Activated CD8-positive, alpha-beta T cell treated with anti-CD3 and anti-CD28 coated beads, Interleukin-2, amount 10 ng/mL, durations not matched to agents 7 days and 5 days (primary cell): ENCODE measurements around the gene RHOG. TPM values are rescaled to one million over a fixed set of nuclear protein-coding genes. Genes with fewer than 3 reads are reported as not detected.
"Not testable (repeated sequence)": the region's sequence is repeated elsewhere in the genome, so short reads cannot be mapped to it uniquely, and the experiment has no call there.

Experiments used
- ATAC-seq: fragments of 150-1000 bp; cut with Tn5 transposase; one replicate; pipeline ENCODE4 v1.10.0; 2021; ENCODE audit warnings: moderate library complexity
- CTCF ChIA-PET: fragments of 350-600 bp; sonication (Branson Sonifier 250); formaldehyde crosslinking; loops from one replicate; lab custom pipeline; 2021; ENCODE audit warnings: antibody characterized with exemption; lab: Charles Lee
- POLR2A ChIA-PET: fragments of 350-600 bp; sonication (Branson Sonifier 250); formaldehyde crosslinking; loops from one replicate; lab custom pipeline; 2021; ENCODE audit warnings: antibody characterized with exemption; lab: Charles Lee
- DNase-seq: peaks from one replicate; pipeline ENCODE4 v3.0.0-alpha.2; 2020
- H3K27ac Mint-ChIP-seq: one replicate; pipeline ENCODE4 v1.8.0; 2021; ENCODE audit warnings: mild to moderate bottlenecking, mixed read lengths
- H3K27me3 Mint-ChIP-seq: one replicate; pipeline ENCODE4 v1.8.0; 2021; ENCODE audit warnings: low read depth, mixed read lengths
- H3K36me3 Mint-ChIP-seq: one replicate; pipeline ENCODE4 v1.8.0; 2021; ENCODE audit warnings: low read depth, mixed read lengths
- H3K4me1 Mint-ChIP-seq: one replicate; pipeline ENCODE4 v1.8.0; 2021; ENCODE audit warnings: low read depth, mixed read lengths
- H3K4me3 Mint-ChIP-seq: one replicate; pipeline ENCODE4 v1.8.0; 2021; ENCODE audit warnings: mild to moderate bottlenecking, mixed read lengths
- H3K9me3 Mint-ChIP-seq: one replicate; pipeline ENCODE4 v1.8.0; 2022; ENCODE audit warnings: mixed read lengths; ENCODE audit not compliant: insufficient read depth
- total RNA-seq, 2 experiments: library from RNA; stranded (reverse); gene quantifications; one replicate each; pipeline ENCODE4 v1.2.3, GENCODE V29; 2021

The RHOG gene
- total RNA-seq, 2 experiments from 2014 or later: 173 to 191 TPM

DNA sequence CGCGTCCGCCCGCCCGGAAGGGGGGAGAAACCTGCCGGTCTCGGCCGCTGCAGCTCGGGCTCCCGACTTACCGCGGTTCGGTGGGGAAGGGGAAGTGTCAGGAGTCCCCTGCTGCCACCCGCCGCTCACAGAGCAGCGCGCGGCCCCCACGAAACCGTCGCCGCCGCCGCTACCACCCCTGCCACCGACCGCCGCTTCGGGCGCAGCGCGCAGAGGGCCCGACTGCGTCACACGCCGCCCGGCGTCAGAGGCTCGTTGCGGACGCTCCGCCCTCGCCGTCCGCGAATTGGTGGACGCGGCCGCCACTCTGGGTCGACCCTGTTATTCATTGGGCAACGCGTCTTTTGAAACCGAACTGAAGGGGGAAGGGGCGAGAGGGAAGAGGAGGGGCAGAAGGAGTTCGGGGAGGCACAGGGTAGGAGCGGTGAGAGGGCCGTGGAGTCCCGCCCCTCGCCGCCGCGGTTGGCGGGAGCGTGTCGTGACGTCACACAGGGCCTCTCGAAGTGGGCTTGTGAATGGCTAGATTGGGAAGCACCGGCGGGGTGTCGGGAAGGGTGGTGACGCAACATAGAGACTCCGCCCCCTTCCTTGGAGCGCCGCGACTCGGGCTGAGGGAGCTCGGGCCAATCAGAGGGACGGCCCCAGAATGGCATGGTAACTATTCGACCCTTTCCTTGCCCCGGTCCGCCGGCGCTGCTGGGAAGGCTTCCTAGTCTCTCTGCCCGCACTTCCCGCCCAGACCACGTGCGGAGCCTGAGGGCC lies 43.2 kb downstream of the RHOG start, which contains the start of gene NUP98:
TSS of gene NUP98 (minus strand) at position 226 of the 762 bp plus-strand sequence. CDS start 15,437 bp downstream, outside the sequence.
- Mint-ChIP-seq H3K36me3 (peaks cover 31% of the 10 kb centered on the region), H3K27ac (peak within 1 kb of the TSS; percentile 97), H3K9me3 (no peaks in the 10 kb centered on the region), H3K27me3 (no peaks in the 10 kb centered on the region), H3K4me1 (peaks cover 48% of the 10 kb centered on the region), H3K4me3 (peak within 1 kb of the TSS; percentile 91)
- DNase-seq (peak; percentile 100), ATAC-seq (peak; percentile 98)
- ChIA-PET CTCF (interaction anchor here (1.2 to 7.4 kb wide), 5 partner anchors 11 to 275 kb away, joined by 4 to 74 read pairs (median 8); partner anchors contain the start of genes PGAP2, RHOG and STIM1), POLR2A (interaction anchor here (0.6 to 4.3 kb wide), 8 partner anchors 8 to 418 kb away, joined by 3 to 31 read pairs (median 4); partner anchors contain the start of genes PGAP2, RHOG, STIM1 and ZNF195)

DNA sequence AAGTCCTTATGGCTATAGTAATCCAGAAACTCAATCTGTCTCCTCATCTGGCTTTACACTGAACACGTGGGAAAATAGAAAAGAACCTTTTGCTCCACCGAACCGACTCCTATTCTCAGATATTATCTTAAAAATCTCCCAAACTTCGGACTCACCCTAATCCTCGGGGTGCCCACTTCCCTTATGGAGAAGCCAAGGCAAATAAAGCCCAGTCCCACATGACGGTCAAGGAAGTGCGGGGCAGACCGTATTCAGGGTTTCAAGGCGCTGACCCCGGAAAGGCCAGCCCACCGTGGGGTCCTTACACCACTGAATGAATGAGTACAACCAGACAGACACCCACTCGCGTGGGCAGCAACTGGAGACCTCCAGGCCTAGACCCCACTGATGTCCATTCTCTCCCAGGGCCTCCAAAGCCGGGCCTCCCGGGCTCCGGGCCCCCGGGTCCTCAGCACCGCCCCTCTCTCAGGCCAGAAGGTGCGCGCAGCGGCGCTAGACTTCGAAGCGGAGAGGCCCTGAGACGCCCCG lies 43.9 kb downstream of the RHOG start:
- peak overlapping the region; percentile 91 for H3K4me3 Mint-ChIP-seq
- H3K27me3 Mint-ChIP-seq: no peaks in the 10 kb centered on the region
- H3K9me3 Mint-ChIP-seq: no peaks in the 10 kb centered on the region
- peaks cover 35% of the 10 kb centered on the region for H3K36me3 Mint-ChIP-seq
- POLR2A ChIA-PET: interaction anchor here (1.5 to 4.3 kb wide), 5 partner anchors 11 to 58 kb away, joined by 3 to 31 read pairs (median 7); partner anchors contain the start of genes PGAP2, RHOG and STIM1
- peaks cover 50% of the 10 kb centered on the region for H3K4me1 Mint-ChIP-seq
- DNase-seq (no peak), ATAC-seq (peak; percentile 50)
- peak overlapping the region; percentile 97 for H3K27ac Mint-ChIP-seq
- CTCF ChIA-PET: interaction anchor here (0.8 to 7.4 kb wide), 6 partner anchors 11 to 58 kb away, joined by 3 to 74 read pairs (median 4); partner anchors contain the start of genes PGAP2 and STIM1

DNA sequence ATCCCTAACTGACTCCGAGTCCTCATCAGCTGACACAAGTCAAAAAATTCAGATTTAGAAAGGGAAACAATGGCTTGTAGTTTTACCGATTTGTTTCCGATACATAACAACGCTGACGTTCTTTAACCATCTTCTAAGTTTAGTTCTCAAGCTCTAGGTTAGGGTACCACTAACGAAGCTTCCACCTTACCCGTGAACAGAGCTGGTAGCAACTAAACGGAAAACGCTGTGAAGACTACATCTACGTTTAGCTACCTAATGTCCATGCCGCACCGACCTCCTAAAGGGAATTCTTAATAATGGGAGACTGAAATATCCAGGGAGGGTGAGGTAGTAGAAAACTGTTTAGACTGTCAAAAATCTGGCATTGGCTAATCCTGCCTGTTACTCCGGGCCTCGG lies 44.4 kb downstream of the RHOG start:
- CTCF ChIA-PET: interaction anchor here (0.6 to 7.4 kb wide), 7 partner anchors 11 to 277 kb away, joined by 3 to 74 read pairs (median 4); partner anchors contain the start of genes PGAP2 and STIM1
- no peak for DNase-seq

DNA sequence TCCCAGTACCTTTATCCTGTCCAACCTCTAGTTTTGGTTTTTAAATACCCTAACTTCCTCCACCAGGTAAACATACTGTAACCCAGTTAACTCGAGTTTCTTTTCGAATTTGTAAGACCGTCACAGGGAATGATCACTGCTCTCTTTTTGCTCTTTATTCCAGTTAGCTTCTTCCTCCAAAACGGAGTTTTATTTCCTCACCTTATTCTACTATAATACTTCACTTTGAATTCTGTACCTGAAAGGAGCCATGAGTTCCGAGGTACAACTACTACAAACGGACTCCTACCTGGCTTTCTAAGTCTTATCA lies 44.8 kb downstream of the RHOG start:
- ATAC-seq (no peak), DNase-seq (no peak)
- Mint-ChIP-seq H3K36me3 (peaks cover 35% of the 10 kb centered on the region), H3K4me3 (peak overlapping the region; percentile 91), H3K9me3 (no peaks in the 10 kb centered on the region), H3K27me3 (no peaks in the 10 kb centered on the region), H3K4me1 (peaks cover 50% of the 10 kb centered on the region), H3K27ac (peak overlapping the region; percentile 97)
- ChIA-PET POLR2A (interaction anchor here (0.6 to 4.3 kb wide), 4 partner anchors 11 to 45 kb away, joined by 3 to 31 read pairs (median 18); partner anchors contain the start of genes PGAP2 and RHOG), CTCF (interaction anchor here (0.6 to 7.4 kb wide), 7 partner anchors 11 to 277 kb away, joined by 3 to 74 read pairs (median 4); partner anchors contain the start of genes PGAP2 and STIM1)

More for the DNA sequence above, 44.4 kb downstream of the RHOG start:
- no peaks in the 10 kb centered on the region for H3K9me3 Mint-ChIP-seq
- peaks cover 35% of the 10 kb centered on the region for H3K36me3 Mint-ChIP-seq
- POLR2A ChIA-PET: interaction anchor here (0.6 to 4.3 kb wide), 4 partner anchors 11 to 45 kb away, joined by 3 to 31 read pairs (median 18); partner anchors contain the start of genes PGAP2 and RHOG
- no peaks in the 10 kb centered on the region for H3K27me3 Mint-ChIP-seq
- peak overlapping the region; percentile 97 for H3K27ac Mint-ChIP-seq
- no peak for ATAC-seq
- H3K4me3 Mint-ChIP-seq: peak overlapping the region; percentile 91
- peaks cover 50% of the 10 kb centered on the region for H3K4me1 Mint-ChIP-seq

DNA sequence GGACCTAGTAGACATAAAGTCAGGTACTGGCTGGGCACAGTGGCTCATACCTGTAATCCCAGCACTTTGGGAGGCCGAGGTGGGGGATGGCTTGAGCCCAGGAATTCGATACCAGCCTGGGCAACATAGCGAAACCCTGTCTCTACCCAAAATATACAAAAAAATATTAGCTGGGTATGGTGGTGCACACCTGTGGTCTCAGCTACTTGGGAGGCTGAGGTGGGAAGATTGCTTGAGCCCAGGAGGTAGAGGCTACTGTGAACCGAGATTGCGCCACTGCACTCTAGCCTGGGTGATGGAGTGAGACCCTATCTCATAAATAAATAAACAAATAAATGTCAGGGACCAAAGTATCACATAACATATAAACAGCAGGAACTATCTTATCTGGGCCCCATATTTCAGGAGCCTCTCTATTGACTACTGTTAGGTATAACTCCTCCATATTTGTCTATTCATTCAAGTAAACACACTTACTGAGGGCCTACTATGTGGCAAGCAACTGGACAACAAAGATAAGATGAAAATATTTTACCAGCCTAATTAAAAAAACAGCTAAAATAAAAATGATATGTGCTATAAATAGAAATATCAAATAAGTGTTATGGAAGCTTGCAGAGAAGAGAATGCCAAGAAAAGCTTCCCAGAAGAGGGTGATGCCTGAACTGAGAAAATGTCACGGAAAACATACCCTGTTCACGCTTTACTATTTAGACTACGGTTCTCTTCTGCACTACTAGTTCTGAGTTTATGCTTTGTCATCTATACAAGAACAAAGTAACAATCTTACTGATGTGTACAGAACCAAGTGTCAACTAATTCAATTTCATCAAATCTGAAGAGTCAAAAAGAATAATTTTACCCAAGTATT lies 45.4 kb downstream of the RHOG start:
- peaks cover 52% of the 10 kb centered on the region for H3K4me1 Mint-ChIP-seq
- no peak for ATAC-seq
- H3K9me3 Mint-ChIP-seq: no peaks in the 10 kb centered on the region
- CTCF ChIA-PET: interaction anchor here (1.3 to 7.4 kb wide), 4 partner anchors 11 to 278 kb away, joined by 3 to 74 read pairs (median 10); partner anchors contain the start of genes PGAP2 and STIM1
- H3K27me3 Mint-ChIP-seq: no peaks in the 10 kb centered on the region
- DNase-seq: no peak
- peak overlapping the region; percentile 97 for H3K27ac Mint-ChIP-seq
- peak overlapping the region; percentile 91 for H3K4me3 Mint-ChIP-seq
- peaks cover 39% of the 10 kb centered on the region for H3K36me3 Mint-ChIP-seq
- POLR2A ChIA-PET: interaction anchor here (0.6 to 4.3 kb wide), 4 partner anchors 11 to 46 kb away, joined by 3 to 31 read pairs (median 18); partner anchors contain the start of genes PGAP2 and RHOG

DNA sequence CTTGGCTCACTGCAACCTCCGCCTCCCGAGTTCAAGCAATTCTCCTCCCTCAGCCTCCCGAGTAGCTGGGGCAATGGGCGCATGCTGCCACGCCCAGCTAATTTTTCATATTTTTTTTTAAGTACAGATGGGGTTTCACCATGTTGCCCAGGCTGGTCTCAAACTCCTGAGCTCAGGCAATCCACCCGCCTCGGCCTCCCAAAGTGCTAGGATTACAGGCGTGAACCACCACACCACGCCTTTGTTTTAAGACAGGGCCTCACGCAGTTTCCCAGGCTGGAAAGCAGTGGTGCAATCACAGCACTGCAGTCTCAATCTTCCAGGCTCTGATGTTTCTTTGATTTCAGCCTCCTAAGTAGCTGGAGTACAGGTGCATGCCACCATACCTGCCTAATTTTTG lies 46.4 kb downstream of the RHOG start:
- DNase-seq, H3K9me3 Mint-ChIP-seq, ATAC-seq, H3K27me3 Mint-ChIP-seq, H3K4me3 Mint-ChIP-seq: not testable (repeated sequence)
- peaks cover 51% of the 10 kb centered on the region for H3K4me1 Mint-ChIP-seq
- POLR2A ChIA-PET: interaction anchor here (0.9 to 2.3 kb wide), 2 partner anchors 8 to 47 kb away, joined by 3 to 7 read pairs; partner anchors contain the start of gene RHOG
- CTCF ChIA-PET: interaction anchor here (7.4 kb wide), 1 partner anchor 14 kb away, joined by 74 read pairs; the partner anchor contains the start of gene PGAP2
- H3K36me3 Mint-ChIP-seq: peaks cover 43% of the 10 kb centered on the region
- peak overlapping the region; percentile 55 for H3K27ac Mint-ChIP-seq

DNA sequence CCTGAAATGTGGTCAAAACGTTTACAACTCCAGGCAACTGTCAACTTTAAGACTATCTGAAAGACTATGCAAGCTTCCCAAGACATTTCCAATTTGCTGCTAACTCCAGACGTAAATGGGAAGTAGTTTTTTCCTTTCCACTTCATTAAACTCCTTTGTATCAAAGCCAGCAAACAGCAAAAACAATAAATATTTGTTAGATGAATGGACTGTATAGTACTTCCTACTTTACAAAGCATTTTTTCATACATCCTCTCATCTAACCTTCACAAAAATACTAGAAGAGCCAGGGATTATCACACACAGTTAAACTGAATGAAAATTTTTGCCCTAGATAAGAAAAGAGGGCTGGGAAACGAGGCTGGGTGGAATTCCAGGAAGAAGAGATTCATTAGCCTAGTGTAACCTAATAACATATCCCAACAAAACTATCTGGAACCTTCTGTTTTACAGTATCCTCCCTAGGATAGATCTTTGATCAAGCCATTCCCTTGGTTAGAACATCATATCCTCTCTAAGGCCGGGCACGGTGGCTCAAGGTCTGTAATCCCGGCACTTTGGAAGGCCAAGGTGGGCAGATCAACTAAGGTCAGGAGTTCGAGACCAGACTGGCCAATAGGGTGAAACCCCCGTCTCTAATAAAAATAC lies 53.9 kb downstream of the RHOG start:
- DNase-seq (no peak), ATAC-seq (no peak)
- peak overlapping the region; percentile 9 for H3K27ac Mint-ChIP-seq
- ChIA-PET CTCF (interaction anchor here (2.1 to 8.3 kb wide), 2 partner anchors 21 to 54 kb away, joined by 7 to 87 read pairs; partner anchors contain the start of genes PGAP2 and RHOG), POLR2A (interaction anchor here (1.0 kb wide), 1 partner anchor 22 kb away, joined by 4 read pairs; the partner anchor contains the start of gene PGAP2)
- H3K4me1 Mint-ChIP-seq: peaks cover 63% of the 10 kb centered on the region
- H3K4me3 Mint-ChIP-seq: no peak overlapping the region
- no peaks in the 10 kb centered on the region for H3K9me3 Mint-ChIP-seq
- no peaks in the 10 kb centered on the region for H3K27me3 Mint-ChIP-seq
- H3K36me3 Mint-ChIP-seq: peaks cover 44% of the 10 kb centered on the region

DNA sequence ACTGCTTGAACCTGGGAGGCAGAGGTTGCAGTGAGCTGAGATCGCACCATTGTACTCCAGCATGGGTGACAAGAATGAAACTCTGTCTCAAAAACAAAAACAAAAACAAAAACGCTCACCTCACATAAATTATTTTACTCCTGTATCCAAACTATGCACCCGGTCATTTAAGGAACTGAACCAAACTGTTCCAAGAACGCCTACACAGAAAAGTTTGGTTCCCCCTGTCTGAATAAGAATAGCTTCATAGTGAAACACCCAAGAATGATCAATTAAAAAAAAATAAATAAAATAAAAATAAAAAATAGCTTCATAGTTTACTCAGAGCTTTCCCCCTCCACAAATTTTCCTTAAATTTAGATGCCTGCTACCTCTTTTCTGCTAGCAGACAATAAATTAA lies 57.1 kb downstream of the RHOG start:
- POLR2A ChIA-PET: interaction anchor here (0.7 to 3.2 kb wide), 4 partner anchors 14 to 71 kb away, joined by 3 to 31 read pairs (median 4); partner anchors contain the start of genes NUP98 and STIM1
- Mint-ChIP-seq H3K36me3 (peaks cover 51% of the 10 kb centered on the region), H3K27ac (no peak overlapping the region), H3K4me3 (no peak overlapping the region), H3K4me1 (peaks cover 61% of the 10 kb centered on the region), H3K9me3 (no peaks in the 10 kb centered on the region), H3K27me3 (no peaks in the 10 kb centered on the region)
- DNase-seq (no peak), ATAC-seq (no peak)
- CTCF ChIA-PET: interaction anchor here (0.8 to 8.3 kb wide), 4 partner anchors 13 to 289 kb away, joined by 3 to 87 read pairs (median 8); partner anchors contain the start of gene PGAP2

DNA sequence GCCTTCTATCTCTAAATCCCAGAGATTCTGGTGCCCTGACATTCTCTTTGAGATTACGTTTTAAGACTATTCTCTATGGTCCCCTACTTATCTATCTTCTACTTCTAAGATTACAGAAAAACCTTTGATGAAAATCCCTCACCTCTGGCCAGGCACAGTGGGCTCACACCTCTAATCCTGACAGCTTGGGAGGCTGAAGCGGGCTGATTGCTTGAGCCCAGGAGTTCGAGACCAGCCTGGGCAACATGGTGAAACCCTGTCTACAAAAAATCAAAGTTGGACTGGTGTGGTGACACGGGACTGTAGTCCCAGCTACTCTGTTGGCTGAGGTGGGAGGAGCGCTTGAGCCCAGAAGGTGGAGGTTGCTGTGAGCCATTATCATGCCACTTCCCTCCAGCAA lies 57.8 kb downstream of the RHOG start:
- POLR2A ChIA-PET: interaction anchor here (0.7 kb wide), 1 partner anchor 28 kb away, joined by 3 read pairs; no protein-coding TSS in a partner anchor

DNA sequence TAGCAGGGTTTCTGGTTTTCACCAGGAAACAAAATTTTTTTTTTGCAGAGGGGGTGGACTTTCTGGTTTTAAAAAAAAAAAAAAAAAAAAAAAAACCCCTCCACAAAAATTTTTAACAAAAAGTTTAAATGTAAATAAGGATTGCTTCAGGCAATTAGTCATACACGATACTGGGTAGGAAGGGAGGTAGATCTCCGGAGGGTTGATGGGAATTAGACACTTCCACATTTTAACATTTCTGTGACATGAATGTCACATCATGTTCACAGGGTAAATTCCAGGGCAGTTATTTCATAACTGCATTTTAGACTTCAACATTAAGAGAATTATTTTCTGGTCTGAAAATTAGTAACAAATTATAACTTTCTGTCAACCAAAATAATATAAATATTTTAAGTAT lies 59.3 kb downstream of the RHOG start:
- no peaks in the 10 kb centered on the region for H3K27me3 Mint-ChIP-seq
- ATAC-seq (no peak), DNase-seq (no peak)
- H3K4me1 Mint-ChIP-seq: peaks cover 46% of the 10 kb centered on the region
- H3K36me3 Mint-ChIP-seq: peaks cover 56% of the 10 kb centered on the region
- ChIA-PET POLR2A (no interaction called here), CTCF (interaction anchor here (1.7 to 8.3 kb wide), 2 partner anchors 15 to 26 kb away, joined by 4 to 87 read pairs; partner anchors contain the start of gene PGAP2)
- H3K27ac Mint-ChIP-seq: peak overlapping the region; percentile 10
- no peaks in the 10 kb centered on the region for H3K9me3 Mint-ChIP-seq
- no peak overlapping the region for H3K4me3 Mint-ChIP-seq

More for the DNA sequence above, 57.8 kb downstream of the RHOG start:
- H3K9me3 Mint-ChIP-seq: no peaks in the 10 kb centered on the region
- H3K27me3 Mint-ChIP-seq: no peaks in the 10 kb centered on the region
- CTCF ChIA-PET: interaction anchor here (1.7 to 8.3 kb wide), 2 partner anchors 13 to 25 kb away, joined by 4 to 87 read pairs; partner anchors contain the start of gene PGAP2
- no peak overlapping the region for H3K4me3 Mint-ChIP-seq
- H3K27ac Mint-ChIP-seq: no peak overlapping the region
- DNase-seq (no peak), ATAC-seq (no peak)
- H3K4me1 Mint-ChIP-seq: peaks cover 58% of the 10 kb centered on the region
- peaks cover 56% of the 10 kb centered on the region for H3K36me3 Mint-ChIP-seq
